Effector memory CD4-positive, alpha-beta T cell (primary cell): ENCODE data around the gene COMMD7.
"Not testable (repeated sequence)": the region's sequence is repeated elsewhere in the genome, so short reads cannot be mapped to it uniquely, and the experiment has no call there.

Source experiments
- DNase-seq, 3 donors: peaks; one replicate each; pipeline ENCODE4 v3.0.0-alpha.2; 2020
- H3K27ac ChIP-seq: 2 replicates; pipeline ENCODE4 v1.7.0; 2013; ENCODE audit warnings: mild to moderate bottlenecking, low read length, moderate library complexity; ENCODE audit not compliant: insufficient read depth, poor library complexity, severe bottlenecking
- H3K27me3 ChIP-seq: replicated peaks from 2 replicates; pipeline ENCODE4 v1.7.0; 2013; ENCODE audit warnings: mild to moderate bottlenecking, low read length; ENCODE audit not compliant: insufficient read depth, control insufficient read depth, poor library complexity, severe bottlenecking
- H3K36me3 ChIP-seq: 2 replicates; pipeline ENCODE4 v1.7.0; 2013; ENCODE audit warnings: mild to moderate bottlenecking, low read length, moderate library complexity; ENCODE audit not compliant: control insufficient read depth, insufficient read depth
- H3K4me1 ChIP-seq: 2 replicates; pipeline ENCODE4 v1.7.0; 2013; ENCODE audit warnings: low read length, mild to moderate bottlenecking; ENCODE audit not compliant: control insufficient read depth, insufficient read depth, poor library complexity, severe bottlenecking
- H3K4me3 ChIP-seq: 2 replicates; pipeline ENCODE4 v1.7.0; 2013; ENCODE audit warnings: low read length, low read depth, mild to moderate bottlenecking; ENCODE audit not compliant: insufficient read depth, poor library complexity, severe bottlenecking
- H3K9me3 ChIP-seq: 2 replicates; pipeline ENCODE4 v1.7.0; 2013; ENCODE audit warnings: mild to moderate bottlenecking, low read length, moderate library complexity; ENCODE audit not compliant: control insufficient read depth

The COMMD7 gene

DNA sequence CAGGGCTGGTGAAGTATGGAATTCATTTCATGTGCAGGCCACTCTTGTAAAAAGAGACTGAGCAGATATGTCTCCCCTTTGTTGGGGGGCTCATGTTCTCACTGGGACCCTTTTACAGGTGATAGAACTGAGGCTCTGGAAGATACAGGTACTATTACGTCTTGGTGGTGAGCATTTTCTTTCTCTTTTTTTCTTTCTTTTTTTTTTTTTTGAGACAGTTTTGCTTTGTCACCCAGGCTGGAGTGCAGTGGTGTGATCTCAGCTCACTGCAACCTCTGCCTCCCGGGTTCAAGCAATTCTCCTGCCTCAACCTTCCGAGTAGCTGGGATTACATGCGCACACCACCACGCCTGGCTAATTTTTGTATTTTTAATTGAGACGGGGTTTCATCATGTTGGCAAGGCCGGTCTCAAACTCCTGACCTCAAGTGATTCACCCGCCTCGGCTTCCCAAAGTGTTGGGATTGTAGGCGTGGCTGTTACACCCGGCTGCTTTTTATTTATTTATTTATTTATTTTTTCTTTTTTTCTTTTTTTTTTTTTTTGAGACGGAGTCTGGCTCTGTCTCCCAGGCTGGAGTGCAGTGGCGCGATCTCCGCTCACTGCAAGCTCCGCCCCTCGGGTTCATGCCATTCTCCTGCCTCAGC, 22.1 kb upstream of the COMMD7 start:
- H3K27ac ChIP-seq, H3K36me3 ChIP-seq, H3K4me3 ChIP-seq, H3K27me3 ChIP-seq, DNase-seq, H3K9me3 ChIP-seq: not testable (repeated sequence)
- H3K4me1 ChIP-seq, result peaks cover 13% of the 10 kb centered on the region

DNA sequence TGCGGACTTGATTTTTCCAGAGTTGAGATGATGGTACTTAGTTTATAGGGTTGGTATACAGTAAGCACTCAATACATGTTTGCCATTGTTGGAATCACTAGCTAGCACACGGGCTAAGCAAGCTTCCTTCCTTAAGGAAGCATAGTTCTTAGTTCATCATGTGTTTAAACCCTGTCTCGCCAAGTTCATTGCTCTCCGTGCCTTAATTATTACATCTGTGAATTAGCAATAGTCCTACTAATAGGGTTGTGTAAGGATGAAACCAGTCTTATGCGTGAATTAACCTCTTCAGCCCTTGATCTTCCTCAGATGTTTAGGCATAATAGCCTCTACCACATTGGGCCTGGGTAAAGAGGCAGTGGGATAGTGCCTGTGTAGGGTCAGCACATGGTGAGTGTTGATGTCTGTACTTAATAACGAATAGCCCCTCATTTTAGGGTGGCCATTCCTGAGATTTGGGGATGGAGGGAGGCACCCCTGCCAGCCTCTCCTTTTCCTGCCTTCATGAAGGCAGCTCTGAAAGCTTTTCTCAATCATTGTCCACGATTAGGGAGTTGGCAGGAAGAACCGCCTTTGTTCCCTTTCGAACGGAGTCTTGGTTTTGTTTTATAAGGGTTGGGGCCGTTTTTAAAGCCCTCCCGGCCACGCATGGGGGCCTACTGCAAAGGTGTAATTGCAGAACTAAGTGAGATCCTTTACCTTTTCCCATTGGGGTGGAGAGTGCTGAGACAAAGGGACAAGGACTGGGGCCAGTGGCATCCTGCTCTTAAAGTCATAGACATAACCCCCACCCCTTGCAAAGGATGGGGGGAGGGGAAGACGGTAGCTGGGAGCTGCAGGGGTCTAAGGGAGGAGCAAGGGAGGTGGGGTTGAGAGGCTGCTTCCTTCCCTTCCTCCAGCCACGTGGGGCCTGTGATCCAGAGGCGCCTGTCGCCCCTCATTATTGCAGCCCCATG, 21.0 kb upstream of the COMMD7 start:
- H3K4me1 ChIP-seq, result peaks cover 13% of the 10 kb centered on the region
- no peaks in the 10 kb centered on the region for H3K27me3 ChIP-seq
- no peaks in the 10 kb centered on the region for H3K9me3 ChIP-seq
- H3K27ac ChIP-seq, result no peak overlapping the region
- no peak overlapping the region for H3K4me3 ChIP-seq
- no peaks in the 10 kb centered on the region for H3K36me3 ChIP-seq
- DNase-seq, result no peak

DNA sequence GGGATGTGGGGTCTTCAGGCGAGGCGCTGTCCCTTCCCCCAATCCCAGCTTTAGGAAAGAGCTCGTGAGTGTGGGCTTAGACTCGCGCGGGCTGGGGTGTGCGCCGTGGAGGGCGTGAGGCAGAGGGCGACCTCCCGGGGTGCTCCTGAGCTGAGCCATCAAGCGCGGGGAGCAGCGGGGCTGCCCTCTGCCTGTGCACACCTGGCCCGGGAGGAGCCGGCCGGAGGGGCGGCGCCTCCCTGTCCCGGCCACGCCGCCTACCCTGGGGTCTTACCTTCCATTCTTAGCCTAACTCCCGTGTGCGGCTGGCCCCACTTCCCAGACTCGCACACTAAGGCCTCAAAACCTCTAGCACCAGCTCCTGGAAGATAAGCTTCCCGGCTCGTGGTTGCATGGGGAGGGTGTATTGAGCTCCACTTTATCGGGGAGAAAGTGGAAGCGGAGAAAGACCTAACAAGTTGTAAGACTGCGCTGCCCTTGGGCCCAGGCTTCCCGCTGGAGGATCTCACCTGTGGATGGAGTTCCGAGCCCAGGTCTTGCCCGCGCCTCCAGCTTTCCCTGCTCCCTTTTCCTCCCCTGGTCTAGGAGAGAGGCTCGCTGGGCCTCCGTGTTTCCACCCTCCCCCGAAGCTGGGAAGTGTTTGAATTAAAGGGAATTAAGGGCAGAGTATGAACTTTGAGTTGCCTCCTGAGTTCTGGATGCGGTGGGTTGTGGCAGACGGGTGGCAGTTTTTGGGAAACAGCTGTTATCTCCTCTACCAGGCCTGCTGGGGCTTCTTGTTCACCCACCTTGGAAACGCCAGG, 20.1 kb upstream of the COMMD7 start:
- Histone ChIP-seq H3K27ac (no peak overlapping the region), H3K9me3 (no peaks in the 10 kb centered on the region), H3K36me3 (no peaks in the 10 kb centered on the region), H3K4me1 (peaks cover 13% of the 10 kb centered on the region), H3K27me3 (no peaks in the 10 kb centered on the region), H3K4me3 (peak overlapping the region; percentile 74)
- no peak for DNase-seq

DNA sequence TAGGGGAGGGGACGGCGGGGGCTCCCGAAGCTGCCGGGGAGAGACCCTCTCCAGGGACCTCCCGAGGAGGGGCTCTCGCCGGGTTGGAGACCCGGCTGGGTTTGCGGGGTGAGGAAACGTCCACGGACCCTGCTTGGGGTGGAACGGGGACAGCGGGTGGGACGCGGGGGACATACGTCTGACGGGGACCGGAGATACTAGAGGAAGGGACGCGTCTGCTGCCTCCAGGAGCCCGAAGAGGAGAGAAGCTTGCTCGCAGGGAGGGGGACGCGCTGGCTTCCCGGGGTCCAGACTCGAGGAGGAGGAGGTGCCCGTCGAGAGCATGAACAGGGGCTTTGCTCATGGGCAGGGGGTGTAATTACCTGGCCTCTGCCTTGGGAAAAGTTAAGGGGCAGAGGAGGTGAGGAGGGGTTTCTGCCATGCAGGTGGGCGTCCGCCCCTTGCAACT, 19.5 kb upstream of the COMMD7 start:
- H3K4me1 ChIP-seq, result peaks cover 13% of the 10 kb centered on the region
- no peak for DNase-seq
- no peaks in the 10 kb centered on the region for H3K9me3 ChIP-seq
- H3K27me3 ChIP-seq, result no peaks in the 10 kb centered on the region
- H3K4me3 ChIP-seq, result peak overlapping the region; percentile 74
- no peaks in the 10 kb centered on the region for H3K36me3 ChIP-seq
- H3K27ac ChIP-seq, result no peak overlapping the region

DNA sequence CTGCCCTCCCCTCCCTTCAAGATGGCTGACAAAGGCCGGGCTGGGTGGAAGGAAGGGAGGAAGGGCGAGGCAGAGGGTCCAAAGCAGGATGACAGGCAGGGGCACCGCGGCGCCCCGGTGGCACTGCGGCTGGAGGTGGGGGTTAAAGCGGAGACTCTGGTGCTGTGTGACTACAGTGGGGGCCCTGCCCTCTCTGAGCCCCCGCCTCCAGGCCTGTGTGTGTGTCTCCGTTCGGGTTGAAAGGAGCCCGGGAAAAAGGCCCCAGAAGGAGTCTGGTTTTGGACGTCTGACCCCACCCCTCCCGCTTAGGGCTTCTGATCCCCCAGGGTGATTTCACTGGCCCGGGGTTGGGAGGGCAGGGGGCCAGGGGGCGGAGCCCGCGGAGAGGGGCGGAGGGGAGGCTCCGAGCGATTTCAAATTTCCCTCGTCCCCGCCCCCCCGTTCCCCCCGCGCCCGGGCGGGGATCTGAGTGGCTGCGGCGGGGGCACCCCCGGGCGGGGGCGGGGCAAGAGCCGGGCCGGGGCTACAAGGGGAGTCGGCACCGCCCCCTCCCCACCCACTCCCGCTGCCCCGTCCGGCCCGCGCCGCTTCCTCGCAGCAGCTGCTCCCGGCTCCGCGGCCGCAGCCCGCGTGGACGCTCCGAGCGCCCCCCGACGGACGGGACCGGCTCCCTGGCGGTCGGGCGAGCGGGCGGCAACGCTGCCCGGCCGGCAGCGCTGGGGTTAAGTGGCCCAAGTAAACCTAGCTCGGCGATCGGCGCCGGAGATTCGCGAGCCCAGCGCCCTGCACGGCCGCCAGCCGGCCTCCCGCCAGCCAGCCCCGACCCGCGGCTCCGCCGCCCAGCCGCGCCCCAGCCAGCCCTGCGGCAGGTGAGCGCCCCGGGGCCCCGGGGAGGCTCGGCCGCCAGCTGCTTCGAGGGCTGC, 18.8 kb upstream of the COMMD7 start, which contains the start of gene DNMT3B:
DNMT3B (plus strand) TSS at position 555 of the 923 bp plus-strand sequence. CDS start 17,939 bp downstream, outside the sequence.
- H3K4me1 ChIP-seq, result peaks cover 13% of the 10 kb centered on the region
- no peaks in the 10 kb centered on the region for H3K9me3 ChIP-seq
- peak; percentile 45 to 61 (median 56) for DNase-seq
- H3K27me3 ChIP-seq, result no peaks in the 10 kb centered on the region
- peak within 1 kb of the TSS; percentile 74 for H3K4me3 ChIP-seq
- H3K36me3 ChIP-seq, result no peaks in the 10 kb centered on the region
- H3K27ac ChIP-seq, result no peak within 1 kb of the TSS

DNA sequence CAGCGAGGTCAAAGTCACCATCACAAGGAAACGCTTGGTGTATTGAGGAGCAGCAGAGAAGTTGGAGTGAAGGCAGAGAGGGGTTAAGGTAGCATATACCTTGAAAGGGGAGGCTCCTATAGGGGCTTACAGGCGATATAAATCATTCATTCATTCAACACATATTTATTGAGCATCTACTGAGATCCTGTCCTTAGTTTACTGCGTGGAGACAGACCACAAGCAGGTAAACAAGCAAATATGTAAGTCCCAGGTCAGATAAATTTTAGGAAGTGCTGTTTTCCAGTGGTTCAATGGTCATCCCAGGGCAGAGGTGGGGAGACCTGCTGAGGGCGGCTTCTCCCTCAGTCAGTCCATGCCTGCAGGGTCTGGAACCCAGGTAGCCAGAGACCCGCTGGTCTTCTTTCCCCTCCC, 18.2 kb upstream of the COMMD7 start:
- H3K4me3 ChIP-seq, result peak overlapping the region; percentile 74
- H3K9me3 ChIP-seq, result no peaks in the 10 kb centered on the region
- no peaks in the 10 kb centered on the region for H3K27me3 ChIP-seq
- peaks cover 13% of the 10 kb centered on the region for H3K4me1 ChIP-seq
- H3K36me3 ChIP-seq, result no peaks in the 10 kb centered on the region
- no peak for DNase-seq
- no peak overlapping the region for H3K27ac ChIP-seq

DNA sequence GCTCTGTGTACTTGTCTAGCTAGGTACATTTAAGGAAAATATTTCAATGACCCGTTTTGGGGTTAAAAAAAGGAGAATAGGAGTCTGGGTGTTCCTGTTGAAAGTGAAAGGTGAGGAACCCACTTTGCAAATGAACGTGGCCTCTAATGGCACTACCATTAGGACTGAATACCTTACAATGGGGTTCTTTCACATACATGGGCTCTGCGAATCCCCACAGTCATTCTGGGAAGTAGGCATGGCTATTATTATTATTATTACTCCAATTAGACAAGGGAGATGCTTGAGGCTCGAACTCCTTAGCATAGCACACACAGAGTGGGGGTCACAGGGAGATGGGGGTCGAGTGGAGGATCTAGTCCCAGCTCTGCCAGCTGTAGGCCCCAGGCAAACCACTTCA, 12.9 kb upstream of the COMMD7 start:
- no peaks in the 10 kb centered on the region for H3K9me3 ChIP-seq
- DNase-seq, result no peak
- no peak overlapping the region for H3K27ac ChIP-seq
- H3K4me1 ChIP-seq, result no peaks in the 10 kb centered on the region
- H3K4me3 ChIP-seq, result no peak overlapping the region
- no peaks in the 10 kb centered on the region for H3K27me3 ChIP-seq
- no peaks in the 10 kb centered on the region for H3K36me3 ChIP-seq

DNA sequence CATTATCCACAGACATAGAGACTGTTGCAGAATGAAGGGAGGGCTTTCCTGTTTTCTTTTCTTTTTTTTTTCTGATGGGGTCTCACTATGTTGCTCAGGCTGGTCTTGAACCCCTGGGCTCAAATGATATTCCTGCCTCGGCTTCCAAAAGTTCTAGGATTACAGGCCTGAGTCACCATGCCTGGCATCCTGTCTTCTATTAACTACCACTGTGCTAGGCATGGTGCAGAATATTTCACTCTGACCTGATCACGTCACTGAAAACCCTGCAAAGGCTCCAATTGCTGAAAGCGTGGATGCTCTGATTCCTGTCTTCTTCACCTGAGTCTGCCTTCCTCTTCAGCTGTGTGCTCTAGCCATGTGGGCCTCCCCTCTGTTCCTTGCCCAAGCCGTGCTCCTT, 10.5 kb upstream of the COMMD7 start:
- no peaks in the 10 kb centered on the region for H3K9me3 ChIP-seq
- no peak for DNase-seq
- no peak overlapping the region for H3K4me3 ChIP-seq
- H3K4me1 ChIP-seq, result no peaks in the 10 kb centered on the region
- no peaks in the 10 kb centered on the region for H3K27me3 ChIP-seq
- H3K36me3 ChIP-seq, result no peaks in the 10 kb centered on the region
- H3K27ac ChIP-seq, result no peak overlapping the region
